ENCODE results near the gene ALDOB. TPM values are rescaled to one million over a fixed set of nuclear protein-coding genes. Genes with fewer than 3 reads are reported as not detected.
A peak's percentile ranks its signal among the peaks of the same experiment; 100 is the strongest.

Gene ALDOB
- total RNA-seq, 1 donor from 2014 or later = not detected

DNA sequence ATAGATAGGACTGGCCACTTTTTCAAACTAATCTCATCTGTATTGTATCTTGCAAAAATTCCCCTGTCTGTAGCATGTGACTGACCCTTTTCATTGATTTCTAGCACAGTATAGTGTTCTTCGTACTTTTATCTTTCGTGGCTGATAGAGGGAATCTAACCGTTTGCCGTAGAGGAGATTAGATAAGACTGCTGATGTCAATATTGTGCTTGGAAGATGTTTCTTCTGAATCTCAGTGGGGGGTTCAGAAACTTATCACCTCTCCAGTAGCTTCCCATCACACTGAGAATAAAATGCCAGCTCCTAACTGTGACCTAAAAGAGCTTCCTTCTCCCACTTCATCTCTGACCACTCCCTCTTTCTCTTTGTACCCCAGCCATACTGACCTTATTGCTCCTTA is 25.4 kb upstream of the ALDOB start:
- Mint-ChIP-seq H3K36me3 (ENCODE audit: unreplicated experiment) (no peaks in the 10 kb centered on the region), H3K4me1 (ENCODE audit: low read depth, unreplicated experiment) (no peaks in the 10 kb centered on the region), H3K27ac (ENCODE audit: unreplicated experiment) (no peak overlapping the region), H3K9me3 (ENCODE audit: unreplicated experiment) (peaks cover 1% of the 10 kb centered on the region), H3K27me3 (ENCODE audit: unreplicated experiment) (peaks cover 2% of the 10 kb centered on the region), H3K4me3 (ENCODE audit: unreplicated experiment) (no peak overlapping the region)
- TF ChIP-seq, protein P1, sequence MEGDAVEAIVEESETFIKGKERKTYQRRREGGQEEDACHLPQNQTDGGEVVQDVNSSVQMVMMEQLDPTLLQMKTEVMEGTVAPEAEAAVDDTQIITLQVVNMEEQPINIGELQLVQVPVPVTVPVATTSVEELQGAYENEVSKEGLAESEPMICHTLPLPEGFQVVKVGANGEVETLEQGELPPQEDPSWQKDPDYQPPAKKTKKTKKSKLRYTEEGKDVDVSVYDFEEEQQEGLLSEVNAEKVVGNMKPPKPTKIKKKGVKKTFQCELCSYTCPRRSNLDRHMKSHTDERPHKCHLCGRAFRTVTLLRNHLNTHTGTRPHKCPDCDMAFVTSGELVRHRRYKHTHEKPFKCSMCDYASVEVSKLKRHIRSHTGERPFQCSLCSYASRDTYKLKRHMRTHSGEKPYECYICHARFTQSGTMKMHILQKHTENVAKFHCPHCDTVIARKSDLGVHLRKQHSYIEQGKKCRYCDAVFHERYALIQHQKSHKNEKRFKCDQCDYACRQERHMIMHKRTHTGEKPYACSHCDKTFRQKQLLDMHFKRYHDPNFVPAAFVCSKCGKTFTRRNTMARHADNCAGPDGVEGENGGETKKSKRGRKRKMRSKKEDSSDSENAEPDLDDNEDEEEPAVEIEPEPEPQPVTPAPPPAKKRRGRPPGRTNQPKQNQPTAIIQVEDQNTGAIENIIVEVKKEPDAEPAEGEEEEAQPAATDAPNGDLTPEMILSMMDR (IDR thresholded peaks at IDR 0.05; ENCODE audit: partially characterized antibody, unreplicated experiment) = no peak
- no peak for DNase-seq

DNA sequence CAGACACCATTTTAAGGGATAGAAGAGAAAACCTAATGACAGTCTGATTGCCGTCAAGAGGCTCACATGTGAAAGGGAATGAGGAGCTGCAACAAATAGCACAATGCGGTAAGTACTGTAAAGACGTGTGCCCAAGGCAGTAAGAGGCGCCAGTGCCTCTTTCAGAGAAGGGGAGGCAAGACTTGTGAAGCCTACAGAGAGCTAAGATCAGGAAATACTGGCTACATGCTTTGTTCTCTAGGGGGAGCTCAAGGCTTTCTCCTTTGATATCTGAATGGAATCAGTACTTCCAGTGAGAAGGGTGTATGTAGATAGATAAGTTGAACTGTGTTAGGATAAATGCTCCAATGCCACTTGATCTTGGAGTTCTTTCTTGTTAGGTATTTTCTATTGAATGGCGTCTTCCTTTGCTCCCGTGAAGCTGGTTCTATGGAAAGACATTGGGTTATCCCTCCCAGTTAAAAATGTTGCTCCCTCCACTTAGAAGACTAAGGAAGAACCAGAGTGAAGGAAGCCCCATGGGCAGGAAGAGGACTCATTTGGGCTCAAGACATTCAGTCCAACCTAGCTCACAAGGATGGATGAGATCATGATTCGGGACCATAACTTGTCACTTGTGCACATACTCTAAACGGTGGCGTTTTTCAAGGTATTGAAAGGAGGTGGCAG is 23.5 kb upstream of the ALDOB start:
- Mint-ChIP-seq H3K36me3 (ENCODE audit: unreplicated experiment) (no peaks in the 10 kb centered on the region), H3K9me3 (ENCODE audit: unreplicated experiment) (peaks cover 1% of the 10 kb centered on the region), H3K27me3 (ENCODE audit: unreplicated experiment) (peaks cover under 1% of the 10 kb centered on the region), H3K4me3 (ENCODE audit: unreplicated experiment) (no peak overlapping the region), H3K27ac (ENCODE audit: unreplicated experiment) (no peak overlapping the region), H3K4me1 (ENCODE audit: low read depth, unreplicated experiment) (no peaks in the 10 kb centered on the region)
- TF ChIP-seq, protein P1 (IDR thresholded peaks at IDR 0.05; ENCODE audit: partially characterized antibody, unreplicated experiment) = peak; percentile 28
- no peak for DNase-seq

DNA sequence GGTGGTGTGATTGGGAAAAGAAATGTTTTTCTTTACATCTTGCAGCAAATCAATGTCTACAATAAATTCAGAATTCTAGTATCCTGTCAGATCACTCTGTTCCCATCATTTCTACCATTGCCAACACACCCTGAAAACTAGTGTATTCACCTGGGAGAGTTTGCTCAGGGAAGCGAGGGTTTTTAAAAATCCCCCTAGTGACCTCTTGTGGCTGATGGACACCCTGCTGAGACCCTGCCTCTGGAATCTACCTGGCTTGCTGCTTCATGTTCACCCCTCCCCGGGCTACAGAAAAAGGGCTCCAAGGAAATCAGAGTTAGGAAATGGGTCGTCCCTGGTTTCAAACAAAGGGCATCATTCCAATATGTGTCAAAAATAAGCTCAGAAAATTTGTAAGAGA is 21.4 kb upstream of the ALDOB start:
- H3K36me3 Mint-ChIP-seq (ENCODE audit: unreplicated experiment) = peaks cover 11% of the 10 kb centered on the region
- TF ChIP-seq, protein P1 (IDR thresholded peaks at IDR 0.05; ENCODE audit: partially characterized antibody, unreplicated experiment) = no peak
- peaks cover 4% of the 10 kb centered on the region for H3K9me3 Mint-ChIP-seq (ENCODE audit: unreplicated experiment)
- DNase-seq = no peak
- no peak overlapping the region for H3K27ac Mint-ChIP-seq (ENCODE audit: unreplicated experiment)
- no peaks in the 10 kb centered on the region for H3K4me1 Mint-ChIP-seq (ENCODE audit: low read depth, unreplicated experiment)
- H3K4me3 Mint-ChIP-seq (ENCODE audit: unreplicated experiment) = no peak overlapping the region
- peaks cover 1% of the 10 kb centered on the region for H3K27me3 Mint-ChIP-seq (ENCODE audit: unreplicated experiment)

DNA sequence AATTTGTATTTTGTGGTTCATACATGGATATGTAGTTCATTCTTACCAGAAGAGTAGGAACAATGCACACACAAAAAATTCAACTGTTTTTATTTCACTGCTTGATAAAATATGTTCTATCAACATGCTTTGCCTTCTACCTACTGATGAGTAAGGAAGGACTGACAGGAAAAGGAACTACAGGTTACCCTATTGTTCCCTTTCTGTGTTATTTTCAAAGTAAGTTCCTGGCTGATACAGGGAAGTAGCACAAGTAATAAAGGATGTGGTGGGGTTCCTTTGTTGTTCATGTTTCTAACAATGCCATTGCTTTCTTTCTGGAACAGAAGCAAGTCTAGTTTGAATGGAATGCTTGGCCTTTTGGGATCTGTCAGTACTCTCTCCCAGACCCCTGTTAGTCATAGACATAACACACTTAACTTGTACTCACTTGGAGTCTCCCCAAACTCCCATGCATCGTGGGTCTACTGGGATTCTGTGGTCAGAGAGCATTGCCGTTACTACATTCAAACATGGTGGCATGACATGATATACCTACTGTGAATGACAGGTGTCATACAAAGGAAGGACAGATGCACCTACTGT is 20.2 kb upstream of the ALDOB start:
- H3K27me3 Mint-ChIP-seq (ENCODE audit: unreplicated experiment) = peaks cover 4% of the 10 kb centered on the region
- H3K4me3 Mint-ChIP-seq (ENCODE audit: unreplicated experiment) = no peak overlapping the region
- H3K36me3 Mint-ChIP-seq (ENCODE audit: unreplicated experiment) = peaks cover 17% of the 10 kb centered on the region
- DNase-seq = no peak
- no peak overlapping the region for H3K27ac Mint-ChIP-seq (ENCODE audit: unreplicated experiment)
- no peaks in the 10 kb centered on the region for H3K4me1 Mint-ChIP-seq (ENCODE audit: low read depth, unreplicated experiment)
- TF ChIP-seq, protein P1 (IDR thresholded peaks at IDR 0.05; ENCODE audit: partially characterized antibody, unreplicated experiment) = no peak
- H3K9me3 Mint-ChIP-seq (ENCODE audit: unreplicated experiment) = peaks cover 6% of the 10 kb centered on the region
